ENCODE data around the gene SEZ6L2. TPM values are rescaled to one million over a fixed set of nuclear protein-coding genes. Genes with fewer than 3 reads are reported as not detected.

The SEZ6L2 gene
- total and polyA plus RNA-seq, 9 of the 15 experiments (the other 6 are each of a cell fraction or from before 2014, with no cell fraction given) = 0.10 to 2.1 (median 0.72) TPM

- TF ChIP-seq MXI1 (IDR thresholded peaks at IDR 0.05; ENCODE audit: low read depth, low read length) (0 out of 2 replicates have a peak, but pooled peaks have one; percentile 23), TGIF2 (CRISPR knock-in tag; IDR thresholded peaks at IDR 0.05) (no peak), ATF3 (IDR thresholded peaks at IDR 0.05) (peak; percentile 65; the same call in 1 of the 2 replicates), ATF3 (CRISPR knock-in tag; conservative IDR thresholded peaks at IDR 0.05) (no peak), FOXK1 (CRISPR knock-in tag; IDR thresholded peaks at IDR 0.05; ENCODE audit: borderline replicate concordance) (no peak), NCOA1 (IDR thresholded peaks at IDR 0.05; ENCODE audit: low read depth) (no peak), RBM39 (optimal IDR thresholded peaks at IDR 0.05; ENCODE audit: low read depth, low read length) (no peak), ASH1L (IDR thresholded peaks at IDR 0.05; ENCODE audit: borderline replicate concordance, low read depth, partially characterized antibody) (peak; percentile 94), ZNF77 (CRISPR knock-in tag; IDR thresholded peaks at IDR 0.05) (no peak), PCBP1 (IDR thresholded peaks at IDR 0.05; ENCODE audit: low read depth, low read length, poor library complexity, severe bottlenecking) (peak; percentile 39), SRSF1 (IDR thresholded peaks at IDR 0.05; ENCODE audit: low read depth, low read length) (no peak), CEBPG (CRISPR knock-in tag; IDR thresholded peaks at IDR 0.05) (no peak), CEBPG (tag; conservative IDR thresholded peaks at IDR 0.05 in 1 of 2, IDR thresholded peaks at IDR 0.05 in 1 of 2) (0 out of 4 replicates have a peak, but pooled peaks of 1 of the 2 experiments have one; percentile 15), NEUROD1 (IDR thresholded peaks at IDR 0.05; ENCODE audit: borderline replicate concordance, low read depth, low read length, partially characterized antibody) (peak; percentile 56), FOS (IDR thresholded peaks at IDR 0.05; ENCODE audit: extremely low read depth, insufficient read length) (no peak), RAD21 (CRISPR knock-in tag; conservative IDR thresholded peaks at IDR 0.05 in 1 of 2, IDR thresholded peaks at IDR 0.05 in 1 of 2) (peak; percentile 40 to 53; a peak in 3 of 4 replicates), COPS2 (conservative IDR thresholded peaks at IDR 0.05) (no peak), TCF7L2 (IDR thresholded peaks at IDR 0.05; ENCODE audit: low read depth, low read length) (peak; percentile 97), ZBTB43 (CRISPR knock-in tag; IDR thresholded peaks at IDR 0.05) (no peak), NFIC (IDR thresholded peaks at IDR 0.05) (peak; percentile 49), TCF7 (IDR thresholded peaks at IDR 0.05; ENCODE audit: borderline replicate concordance) (no peak)
- TF ChIP-seq, protein P1, sequence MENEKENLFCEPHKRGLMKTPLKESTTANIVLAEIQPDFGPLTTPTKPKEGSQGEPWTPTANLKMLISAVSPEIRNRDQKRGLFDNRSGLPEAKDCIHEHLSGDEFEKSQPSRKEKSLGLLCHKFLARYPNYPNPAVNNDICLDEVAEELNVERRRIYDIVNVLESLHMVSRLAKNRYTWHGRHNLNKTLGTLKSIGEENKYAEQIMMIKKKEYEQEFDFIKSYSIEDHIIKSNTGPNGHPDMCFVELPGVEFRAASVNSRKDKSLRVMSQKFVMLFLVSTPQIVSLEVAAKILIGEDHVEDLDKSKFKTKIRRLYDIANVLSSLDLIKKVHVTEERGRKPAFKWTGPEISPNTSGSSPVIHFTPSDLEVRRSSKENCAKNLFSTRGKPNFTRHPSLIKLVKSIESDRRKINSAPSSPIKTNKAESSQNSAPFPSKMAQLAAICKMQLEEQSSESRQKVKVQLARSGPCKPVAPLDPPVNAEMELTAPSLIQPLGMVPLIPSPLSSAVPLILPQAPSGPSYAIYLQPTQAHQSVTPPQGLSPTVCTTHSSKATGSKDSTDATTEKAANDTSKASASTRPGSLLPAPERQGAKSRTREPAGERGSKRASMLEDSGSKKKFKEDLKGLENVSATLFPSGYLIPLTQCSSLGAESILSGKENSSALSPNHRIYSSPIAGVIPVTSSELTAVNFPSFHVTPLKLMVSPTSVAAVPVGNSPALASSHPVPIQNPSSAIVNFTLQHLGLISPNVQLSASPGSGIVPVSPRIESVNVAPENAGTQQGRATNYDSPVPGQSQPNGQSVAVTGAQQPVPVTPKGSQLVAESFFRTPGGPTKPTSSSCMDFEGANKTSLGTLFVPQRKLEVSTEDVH (IDR thresholded peaks at IDR 0.05; ENCODE audit: low read depth, partially characterized antibody) = peak; percentile 30
Measured at GRCh38 chr16:29862884-29863668, 36.3 kb downstream of the SEZ6L2 start, which contains the start of gene CDIPT (continued).

Measured in K562 (cell line).